ENCODE results near the gene CDCP1. TPM values are rescaled to one million over a fixed set of nuclear protein-coding genes. Genes with fewer than 3 reads are reported as not detected.
"Not testable (repeated sequence)": the region's sequence is repeated elsewhere in the genome, so short reads cannot be mapped to it uniquely, and the experiment has no call there.

Gene CDCP1
- total RNA-seq, 4 donors from 2014 or later, result 0.12 to 0.82 (median 0.49) TPM

DNA sequence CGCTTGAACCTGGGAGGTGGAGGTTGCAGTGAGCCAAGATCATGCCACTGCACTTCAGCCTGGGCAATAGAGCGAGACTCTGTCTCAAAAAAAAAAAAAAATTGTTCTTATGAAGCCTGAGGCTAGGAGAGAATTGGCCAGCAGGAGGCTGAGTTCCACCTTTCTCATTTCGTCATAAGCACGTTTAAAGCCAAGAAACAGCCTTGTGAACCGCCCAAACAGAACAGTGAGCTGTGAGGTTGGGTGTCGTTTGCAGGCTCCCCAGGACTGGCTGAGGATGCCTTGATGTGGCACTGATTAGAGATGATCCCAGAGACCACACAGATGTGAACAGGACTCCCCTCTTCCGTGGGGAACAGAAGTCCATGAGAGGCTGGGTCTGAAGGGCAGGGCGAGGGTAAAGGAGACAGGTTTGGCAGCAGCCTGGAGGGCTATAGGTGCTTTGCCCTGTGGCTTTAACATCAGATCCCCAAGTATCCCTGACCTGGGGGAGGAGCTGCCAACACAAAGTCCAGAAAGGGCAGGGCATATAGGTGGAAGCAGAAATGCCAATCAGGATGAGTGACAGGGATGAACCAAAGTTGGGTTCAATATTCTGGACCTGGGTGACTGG, 67.2 kb downstream of the CDCP1 start:
- H3K4me3 ChIP-seq, result no peak overlapping the region
- H3K36me3 ChIP-seq, result no peaks in the 10 kb centered on the region
- peaks cover 0 to 3% of the 10 kb centered on the region in 2 donors for H3K4me1 ChIP-seq
- no peaks in the 10 kb centered on the region for H3K27me3 ChIP-seq
- intact Hi-C loops (cut with DNase I; ENCODE audit: low total_unique reads) (no loop called here), in situ Hi-C loops (cut with MboI; ENCODE audit: low sequenced_read_pairs in 4 of 4) (no loop called here)
- no peaks in the 10 kb centered on the region for H3K9me3 ChIP-seq
- TF ChIP-seq, protein P1, sequence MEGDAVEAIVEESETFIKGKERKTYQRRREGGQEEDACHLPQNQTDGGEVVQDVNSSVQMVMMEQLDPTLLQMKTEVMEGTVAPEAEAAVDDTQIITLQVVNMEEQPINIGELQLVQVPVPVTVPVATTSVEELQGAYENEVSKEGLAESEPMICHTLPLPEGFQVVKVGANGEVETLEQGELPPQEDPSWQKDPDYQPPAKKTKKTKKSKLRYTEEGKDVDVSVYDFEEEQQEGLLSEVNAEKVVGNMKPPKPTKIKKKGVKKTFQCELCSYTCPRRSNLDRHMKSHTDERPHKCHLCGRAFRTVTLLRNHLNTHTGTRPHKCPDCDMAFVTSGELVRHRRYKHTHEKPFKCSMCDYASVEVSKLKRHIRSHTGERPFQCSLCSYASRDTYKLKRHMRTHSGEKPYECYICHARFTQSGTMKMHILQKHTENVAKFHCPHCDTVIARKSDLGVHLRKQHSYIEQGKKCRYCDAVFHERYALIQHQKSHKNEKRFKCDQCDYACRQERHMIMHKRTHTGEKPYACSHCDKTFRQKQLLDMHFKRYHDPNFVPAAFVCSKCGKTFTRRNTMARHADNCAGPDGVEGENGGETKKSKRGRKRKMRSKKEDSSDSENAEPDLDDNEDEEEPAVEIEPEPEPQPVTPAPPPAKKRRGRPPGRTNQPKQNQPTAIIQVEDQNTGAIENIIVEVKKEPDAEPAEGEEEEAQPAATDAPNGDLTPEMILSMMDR (IDR thresholded peaks at IDR 0.05 in 4 of 5, conservative IDR thresholded peaks at IDR 0.05 in 1 of 5), result no peak
- no peak for TF ChIP-seq POLR2A (IDR thresholded peaks at IDR 0.05)
- H3K27ac ChIP-seq, result no peak overlapping the region
- no peak for DNase-seq
- no peak for ATAC-seq

DNA sequence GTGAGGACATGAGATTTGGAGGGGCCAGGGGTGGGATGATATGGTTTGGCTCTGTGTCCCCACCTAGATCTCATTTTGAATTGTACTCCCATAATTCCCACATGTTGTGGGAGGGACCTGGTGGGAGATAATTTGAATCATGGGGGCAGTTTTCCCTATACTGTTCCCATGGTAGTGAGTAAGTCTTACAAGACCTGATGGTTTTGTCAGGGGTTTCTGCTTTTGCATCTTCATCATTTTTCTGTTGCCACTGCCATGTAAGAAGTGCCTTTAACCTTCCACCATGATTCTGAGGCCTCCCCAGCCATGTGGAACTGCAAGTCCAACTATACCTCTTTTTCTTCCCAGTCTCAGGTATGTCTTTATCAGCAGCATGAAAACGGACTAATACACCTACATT, 67.9 kb downstream of the CDCP1 start:
- H3K9me3 ChIP-seq; H3K4me3 ChIP-seq; ATAC-seq; H3K27me3 ChIP-seq; in situ Hi-C loops (cut with MboI; ENCODE audit: low sequenced_read_pairs in 4 of 4); H3K36me3 ChIP-seq; DNase-seq; intact Hi-C loops (cut with DNase I; ENCODE audit: low total_unique reads); H3K27ac ChIP-seq; H3K4me1 ChIP-seq: not testable (repeated sequence)

DNA sequence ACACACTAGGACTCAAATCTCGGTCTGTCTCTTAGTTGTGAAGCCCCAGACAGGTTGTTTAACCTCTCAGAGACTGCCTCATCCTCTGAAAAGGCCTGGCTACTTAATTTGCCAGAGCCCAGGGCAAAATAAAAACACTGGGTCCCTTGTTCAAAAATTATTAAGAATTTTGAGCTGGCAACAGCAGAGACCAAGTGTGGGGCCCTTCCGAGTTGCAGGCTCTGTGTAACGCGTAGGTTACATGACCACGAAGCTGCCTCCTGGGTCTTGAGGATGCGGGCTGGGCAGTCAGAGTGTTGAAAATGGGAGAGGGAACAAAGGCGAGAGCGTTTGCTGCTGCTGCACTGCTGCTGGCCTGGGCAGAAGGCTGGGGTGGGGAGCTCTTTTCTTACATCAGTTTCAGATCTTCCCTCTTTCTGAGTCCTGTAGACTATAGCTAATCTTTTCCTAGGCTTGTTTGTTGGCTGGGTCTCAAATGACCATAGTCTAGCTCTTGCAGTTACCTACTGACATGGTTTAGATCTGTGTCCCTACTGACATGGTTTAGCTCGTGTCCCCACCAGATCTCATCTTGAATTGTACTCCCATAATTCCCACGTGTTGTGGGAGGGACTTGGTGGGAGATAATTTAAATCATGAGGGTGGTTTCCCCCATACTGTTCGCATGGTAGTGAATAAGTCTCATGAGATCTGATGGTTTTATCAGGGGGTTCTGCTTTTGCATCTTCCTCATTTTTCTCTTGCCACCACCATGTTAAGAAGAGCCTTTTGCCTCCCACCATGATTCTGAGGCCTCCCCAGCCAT, 70.2 kb downstream of the CDCP1 start:
- in situ Hi-C loops (cut with MboI; ENCODE audit: low sequenced_read_pairs in 4 of 4), result no loop called here
- DNase-seq (no peak), ATAC-seq (no peak)
- Histone ChIP-seq H3K4me1 (no peaks in the 10 kb centered on the region), H3K36me3 (no peaks in the 10 kb centered on the region), H3K9me3 (no peaks in the 10 kb centered on the region), H3K27me3 (no peaks in the 10 kb centered on the region), H3K4me3 (no peak overlapping the region), H3K27ac (no peak overlapping the region)
- no peak for TF ChIP-seq POLR2A (IDR thresholded peaks at IDR 0.05)
- TF ChIP-seq, protein P1 (IDR thresholded peaks at IDR 0.05 in 4 of 5, conservative IDR thresholded peaks at IDR 0.05 in 1 of 5), result no peak
- intact Hi-C loops (cut with DNase I; ENCODE audit: low total_unique reads), result no loop called here

DNA sequence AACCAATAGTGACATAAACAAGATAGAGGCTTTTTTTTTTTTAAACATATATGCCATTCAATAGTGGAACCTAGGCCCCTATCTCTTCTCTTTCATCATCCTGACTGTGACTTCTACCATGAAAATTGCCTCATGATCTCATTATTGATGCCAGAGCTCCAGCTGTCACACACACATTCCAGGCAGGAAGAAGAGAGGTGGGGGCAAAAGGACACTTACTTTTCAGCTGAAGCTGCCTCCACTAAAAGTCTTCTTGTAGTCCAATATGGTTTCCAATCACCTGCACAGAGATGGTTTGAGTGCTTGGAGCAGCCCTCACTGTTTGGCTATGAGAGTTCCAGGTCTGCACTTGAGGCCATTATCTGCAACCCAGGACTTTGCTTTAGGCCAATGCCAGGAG, 75.1 kb downstream of the CDCP1 start:
- TF ChIP-seq POLR2A (IDR thresholded peaks at IDR 0.05), result no peak
- TF ChIP-seq, protein P1 (IDR thresholded peaks at IDR 0.05 in 4 of 5, conservative IDR thresholded peaks at IDR 0.05 in 1 of 5), result no peak
- intact Hi-C loops (cut with DNase I; ENCODE audit: low total_unique reads) (no loop called here), in situ Hi-C loops (cut with MboI; ENCODE audit: low sequenced_read_pairs in 4 of 4) (no loop called here)
- Histone ChIP-seq H3K27ac (no peak overlapping the region), H3K36me3 (no peaks in the 10 kb centered on the region), H3K9me3 (no peaks in the 10 kb centered on the region), H3K4me1 (no peaks in the 10 kb centered on the region), H3K4me3 (no peak overlapping the region), H3K27me3 (no peaks in the 10 kb centered on the region)
- ATAC-seq (no peak), DNase-seq (no peak)

DNA sequence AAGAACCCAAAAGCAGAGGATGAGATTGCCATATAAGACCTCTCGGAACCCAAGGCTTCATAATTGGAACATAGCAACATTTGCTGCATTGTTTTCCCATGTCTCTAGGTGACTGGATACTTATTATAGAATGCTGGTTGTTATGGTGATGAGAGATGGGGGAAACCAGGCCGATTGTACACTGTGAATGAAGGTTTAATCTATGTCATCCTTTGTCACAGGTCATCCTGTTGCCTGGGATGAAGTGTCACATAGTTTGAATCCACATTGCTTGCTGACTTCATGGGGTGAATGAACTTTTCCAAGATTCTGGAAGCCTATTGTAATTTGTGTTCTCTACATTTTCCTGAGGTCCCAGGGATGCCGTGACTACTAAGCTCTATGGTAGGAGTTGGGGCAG, 78.2 kb downstream of the CDCP1 start:
- H3K9me3 ChIP-seq, result no peaks in the 10 kb centered on the region
- ATAC-seq, result no peak

More for the DNA sequence above, 78.2 kb downstream of the CDCP1 start:
- in situ Hi-C loops (cut with MboI; ENCODE audit: low sequenced_read_pairs in 4 of 4), result no loop called here
- Histone ChIP-seq H3K4me1 (peaks cover 0 to 3% of the 10 kb centered on the region in 2 donors), H3K27ac (no peak overlapping the region), H3K4me3 (no peak overlapping the region), H3K36me3 (no peaks in the 10 kb centered on the region), H3K27me3 (no peaks in the 10 kb centered on the region)
- TF ChIP-seq POLR2A (IDR thresholded peaks at IDR 0.05), result no peak
- TF ChIP-seq, protein P1 (IDR thresholded peaks at IDR 0.05 in 4 of 5, conservative IDR thresholded peaks at IDR 0.05 in 1 of 5), result no peak
- intact Hi-C loops (cut with DNase I; ENCODE audit: low total_unique reads), result no loop called here
- DNase-seq, result no peak

All from gastrocnemius medialis (tissue), 4 donors.